ENCODE results near the gene RASA3.

Gene RASA3

DNA sequence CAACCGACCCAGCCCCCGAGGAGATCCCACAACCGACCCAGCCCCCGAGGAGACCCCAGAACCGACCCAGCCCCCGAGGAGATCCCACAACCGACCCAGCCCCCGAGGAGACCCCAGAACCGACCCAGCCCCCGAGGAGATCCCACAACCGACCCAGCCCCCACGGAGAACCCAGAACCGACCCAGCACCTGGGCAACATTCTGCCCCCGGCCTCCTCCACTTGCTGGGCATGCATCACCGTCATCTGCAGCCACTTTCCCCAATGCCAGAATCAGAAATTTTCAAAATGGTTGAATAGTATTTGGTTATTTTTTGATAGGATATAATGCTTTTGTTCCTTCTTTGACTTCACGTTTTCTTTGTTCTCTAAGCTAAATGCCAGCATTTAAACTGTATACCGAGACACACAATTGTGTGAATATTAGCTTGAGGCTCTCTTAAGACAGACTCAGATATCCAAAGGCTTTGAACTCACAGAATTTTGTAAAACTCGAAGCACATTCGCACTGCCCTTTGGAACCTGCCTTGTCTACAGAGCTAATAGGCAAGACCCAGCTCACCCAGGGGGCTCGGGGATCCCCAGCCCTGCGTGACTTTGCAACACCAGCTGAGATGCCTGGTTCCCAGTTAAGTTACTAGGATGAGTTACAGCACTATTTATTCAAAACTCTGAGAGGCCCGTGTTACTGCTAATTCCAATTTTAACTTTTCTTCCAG lies 15.5 kb upstream of the RASA3 start:
- Histone ChIP-seq H3K36me3 (ENCODE audit: control insufficient read depth, insufficient read depth, low read length) (no peaks in the 10 kb centered on the region), H3K9me3 (ENCODE audit: control insufficient read depth, insufficient read depth, low read depth, low read length) (no peaks in the 10 kb centered on the region), H3K27ac (ENCODE audit: low read depth, low read length) (no peak overlapping the region), H3K27me3 (ENCODE audit: control insufficient read depth, insufficient read depth, low read length) (no peaks in the 10 kb centered on the region), H3K4me1 (ENCODE audit: control insufficient read depth, insufficient read depth, low read length) (peaks cover 3% of the 10 kb centered on the region; the same call in 1 of the 2 replicates), H3K4me3 (ENCODE audit: low read depth, low read length) (no peak overlapping the region), H3K9ac (ENCODE audit: low read length) (no peak overlapping the region)

DNA sequence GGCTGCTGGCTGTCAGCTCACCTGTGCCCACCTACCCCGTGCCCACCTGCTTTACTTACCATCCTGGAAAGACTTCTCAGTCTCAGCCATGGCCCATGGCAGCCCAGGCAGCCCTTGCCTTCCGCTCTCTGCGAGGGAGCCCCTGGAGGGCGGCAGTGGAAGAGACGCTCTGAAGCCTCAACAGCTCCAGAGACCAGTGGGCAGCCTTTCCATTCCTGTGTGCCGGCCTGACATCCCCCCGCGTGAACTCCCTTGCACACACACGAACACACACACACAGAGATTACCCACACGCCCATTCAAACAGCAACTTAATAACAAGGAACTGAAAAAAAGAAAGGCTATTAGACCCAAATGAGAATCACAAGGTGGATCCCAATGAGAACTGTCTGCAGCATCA lies 14.2 kb upstream of the RASA3 start:
- Histone ChIP-seq H3K9me3 (ENCODE audit: control insufficient read depth, insufficient read depth, low read depth, low read length) (no peaks in the 10 kb centered on the region), H3K9ac (ENCODE audit: low read length) (no peak overlapping the region), H3K27ac (ENCODE audit: low read depth, low read length) (no peak overlapping the region), H3K27me3 (ENCODE audit: control insufficient read depth, insufficient read depth, low read length) (no peaks in the 10 kb centered on the region), H3K4me1 (ENCODE audit: control insufficient read depth, insufficient read depth, low read length) (peaks cover 6% of the 10 kb centered on the region; the same call in 1 of the 2 replicates), H3K36me3 (ENCODE audit: control insufficient read depth, insufficient read depth, low read length) (no peaks in the 10 kb centered on the region), H3K4me3 (ENCODE audit: low read depth, low read length) (no peak overlapping the region)

- H3K4me3 ChIP-seq (ENCODE audit: low read depth, low read length), result no peak overlapping the region
- no peaks in the 10 kb centered on the region for H3K9me3 ChIP-seq (ENCODE audit: control insufficient read depth, insufficient read depth, low read depth, low read length)
- no peaks in the 10 kb centered on the region for H3K27me3 ChIP-seq (ENCODE audit: control insufficient read depth, insufficient read depth, low read length)
- no peak overlapping the region for H3K9ac ChIP-seq (ENCODE audit: low read length)
- H3K36me3 ChIP-seq (ENCODE audit: control insufficient read depth, insufficient read depth, low read length), result no peaks in the 10 kb centered on the region
- H3K4me1 ChIP-seq (ENCODE audit: control insufficient read depth, insufficient read depth, low read length), result peaks cover 6% of the 10 kb centered on the region; the same call in 1 of the 2 replicates
- no peak overlapping the region for H3K27ac ChIP-seq (ENCODE audit: low read depth, low read length)
Observed at GRCh38 chr13:114146173-114146572, 13.8 kb upstream of the RASA3 start.

GRCh38 chr13:114145722-114146121 lies 13.3 kb upstream of the RASA3 start:
- Histone ChIP-seq H3K9ac (ENCODE audit: low read length) (no peak overlapping the region), H3K27me3 (ENCODE audit: control insufficient read depth, insufficient read depth, low read length) (no peaks in the 10 kb centered on the region), H3K9me3 (ENCODE audit: control insufficient read depth, insufficient read depth, low read depth, low read length) (no peaks in the 10 kb centered on the region), H3K36me3 (ENCODE audit: control insufficient read depth, insufficient read depth, low read length) (no peaks in the 10 kb centered on the region), H3K4me1 (ENCODE audit: control insufficient read depth, insufficient read depth, low read length) (peaks cover 6% of the 10 kb centered on the region; the same call in 1 of the 2 replicates), H3K4me3 (ENCODE audit: low read depth, low read length) (no peak overlapping the region), H3K27ac (ENCODE audit: low read depth, low read length) (no peak overlapping the region)

- no peaks in the 10 kb centered on the region for H3K27me3 ChIP-seq (ENCODE audit: control insufficient read depth, insufficient read depth, low read length)
- H3K36me3 ChIP-seq (ENCODE audit: control insufficient read depth, insufficient read depth, low read length), result no peaks in the 10 kb centered on the region
- H3K9me3 ChIP-seq (ENCODE audit: control insufficient read depth, insufficient read depth, low read depth, low read length), result no peaks in the 10 kb centered on the region
- H3K4me3 ChIP-seq (ENCODE audit: low read depth, low read length), result no peak overlapping the region
- H3K9ac ChIP-seq (ENCODE audit: low read length), result no peak overlapping the region
- no peak overlapping the region for H3K27ac ChIP-seq (ENCODE audit: low read depth, low read length)
- peaks cover 6% of the 10 kb centered on the region; the same call in 1 of the 2 replicates for H3K4me1 ChIP-seq (ENCODE audit: control insufficient read depth, insufficient read depth, low read length)
Observed at GRCh38 chr13:114145256-114145655, 12.8 kb upstream of the RASA3 start.

- Histone ChIP-seq H3K9me3 (ENCODE audit: control insufficient read depth, insufficient read depth, low read depth, low read length) (no peaks in the 10 kb centered on the region), H3K4me1 (ENCODE audit: control insufficient read depth, insufficient read depth, low read length) (peaks cover 6% of the 10 kb centered on the region; the same call in 1 of the 2 replicates), H3K9ac (ENCODE audit: low read length) (no peak overlapping the region), H3K27ac (ENCODE audit: low read depth, low read length) (no peak overlapping the region), H3K4me3 (ENCODE audit: low read depth, low read length) (no peak overlapping the region), H3K27me3 (ENCODE audit: control insufficient read depth, insufficient read depth, low read length) (no peaks in the 10 kb centered on the region), H3K36me3 (ENCODE audit: control insufficient read depth, insufficient read depth, low read length) (no peaks in the 10 kb centered on the region)
Observed at GRCh38 chr13:114144606-114145244, 12.3 kb upstream of the RASA3 start.

GRCh38 chr13:114143806-114144605 lies 11.6 kb upstream of the RASA3 start:
- Histone ChIP-seq H3K9me3 (ENCODE audit: control insufficient read depth, insufficient read depth, low read depth, low read length) (no peaks in the 10 kb centered on the region), H3K36me3 (ENCODE audit: control insufficient read depth, insufficient read depth, low read length) (no peaks in the 10 kb centered on the region), H3K27ac (ENCODE audit: low read depth, low read length) (no peak overlapping the region), H3K27me3 (ENCODE audit: control insufficient read depth, insufficient read depth, low read length) (no peaks in the 10 kb centered on the region), H3K9ac (ENCODE audit: low read length) (no peak overlapping the region), H3K4me1 (ENCODE audit: control insufficient read depth, insufficient read depth, low read length) (peaks cover 6% of the 10 kb centered on the region; the same call in 1 of the 2 replicates), H3K4me3 (ENCODE audit: low read depth, low read length) (no peak overlapping the region)

DNA sequence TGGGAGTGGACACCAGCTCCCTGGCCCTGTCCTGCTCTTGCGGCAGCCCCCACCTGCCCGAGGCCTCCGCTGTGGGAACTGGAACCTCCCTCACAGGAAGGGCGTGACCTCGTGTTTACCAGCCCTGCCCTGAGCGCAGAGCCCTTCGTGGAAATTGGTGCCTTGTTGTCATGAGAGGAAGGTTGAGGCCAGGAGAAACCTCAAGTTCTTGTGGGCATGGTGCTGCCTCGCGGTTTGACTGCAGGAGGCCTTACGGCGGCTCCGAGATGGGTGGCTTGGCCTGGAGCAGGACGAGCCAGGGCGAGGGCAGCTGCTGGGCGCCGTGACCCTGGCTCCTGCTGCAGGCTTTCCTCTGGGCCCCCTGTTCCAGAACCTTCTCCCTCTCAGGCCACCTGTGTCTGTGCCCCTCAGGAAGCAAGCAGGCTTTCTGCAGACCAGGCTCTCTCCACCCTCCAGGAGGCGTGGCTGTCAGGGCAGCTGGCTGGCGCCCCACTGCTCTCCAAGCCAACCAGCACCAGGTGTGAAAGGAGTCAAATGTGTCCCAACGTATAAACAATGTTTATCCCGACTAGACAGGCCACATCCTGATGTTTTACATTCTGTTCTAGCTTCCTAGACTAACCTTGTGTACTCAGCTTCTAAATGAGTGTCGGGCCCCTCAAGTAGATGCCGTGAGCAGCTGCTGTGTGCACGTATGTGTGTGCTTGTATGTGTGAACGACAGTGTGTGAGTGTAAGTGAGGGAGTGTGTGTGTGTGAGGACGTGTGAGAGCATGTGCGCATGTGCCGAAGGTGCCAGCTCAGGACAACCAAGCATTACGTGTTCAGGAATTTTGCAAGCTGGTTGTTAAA lies 10.4 kb upstream of the RASA3 start:
- H3K9ac ChIP-seq (ENCODE audit: low read length), result no peak overlapping the region
- H3K4me1 ChIP-seq (ENCODE audit: control insufficient read depth, insufficient read depth, low read length), result peaks cover 6% of the 10 kb centered on the region; the same call in 1 of the 2 replicates
- no peak overlapping the region for H3K27ac ChIP-seq (ENCODE audit: low read depth, low read length)

GRCh38 chr13:114142137-114142550 lies 9.7 kb upstream of the RASA3 start:
- no peaks in the 10 kb centered on the region for H3K9me3 ChIP-seq (ENCODE audit: control insufficient read depth, insufficient read depth, low read depth, low read length)
- H3K36me3 ChIP-seq (ENCODE audit: control insufficient read depth, insufficient read depth, low read length), result no peaks in the 10 kb centered on the region
- H3K27me3 ChIP-seq (ENCODE audit: control insufficient read depth, insufficient read depth, low read length), result no peaks in the 10 kb centered on the region
- no peak overlapping the region for H3K9ac ChIP-seq (ENCODE audit: low read length)
- no peak overlapping the region for H3K27ac ChIP-seq (ENCODE audit: low read depth, low read length)
- H3K4me3 ChIP-seq (ENCODE audit: low read depth, low read length), result no peak overlapping the region
- H3K4me1 ChIP-seq (ENCODE audit: control insufficient read depth, insufficient read depth, low read length), result peaks cover 6% of the 10 kb centered on the region; the same call in 1 of the 2 replicates

More for the DNA sequence above, 10.4 kb upstream of the RASA3 start:
- Histone ChIP-seq H3K9me3 (ENCODE audit: control insufficient read depth, insufficient read depth, low read depth, low read length) (no peaks in the 10 kb centered on the region), H3K36me3 (ENCODE audit: control insufficient read depth, insufficient read depth, low read length) (no peaks in the 10 kb centered on the region), H3K27me3 (ENCODE audit: control insufficient read depth, insufficient read depth, low read length) (no peaks in the 10 kb centered on the region), H3K4me3 (ENCODE audit: low read depth, low read length) (no peak overlapping the region)

- no peak overlapping the region for H3K27ac ChIP-seq (ENCODE audit: low read depth, low read length)
- no peaks in the 10 kb centered on the region for H3K36me3 ChIP-seq (ENCODE audit: control insufficient read depth, insufficient read depth, low read length)
- no peak overlapping the region for H3K9ac ChIP-seq (ENCODE audit: low read length)
- H3K27me3 ChIP-seq (ENCODE audit: control insufficient read depth, insufficient read depth, low read length), result no peaks in the 10 kb centered on the region
- H3K4me3 ChIP-seq (ENCODE audit: low read depth, low read length), result no peak overlapping the region
- H3K9me3 ChIP-seq (ENCODE audit: control insufficient read depth, insufficient read depth, low read depth, low read length), result no peaks in the 10 kb centered on the region
- peaks cover 6% of the 10 kb centered on the region; the same call in 1 of the 2 replicates for H3K4me1 ChIP-seq (ENCODE audit: control insufficient read depth, insufficient read depth, low read length)
Observed at GRCh38 chr13:114141261-114141996, 9.0 kb upstream of the RASA3 start.
